Activated T-helper 2 cell treated with anti-CD3 and anti-CD28 coated beads, Interferon-gamma antibody, Interleukin-2, Interleukin-4, amounts not matched to agents 10 μg/mL and 5 μg/mL and 100 μg/mL, durations not matched to agents 14 hours and 24 hours and 36 hours (primary cell): ENCODE results near the gene SCRN2. TPM values are rescaled to one million over a fixed set of nuclear protein-coding genes. Genes with fewer than 3 reads are reported as not detected.
A peak's percentile ranks its signal among the peaks of the same experiment; 100 is the strongest.

ENCODE experiments used
- DNase-seq: peaks from one replicate; pipeline ENCODE4 v3.0.0; 2021; ENCODE audit warnings: low spot score
- H3K27ac Mint-ChIP-seq: one replicate; pipeline ENCODE4 v1.8.0; 2021; ENCODE audit warnings: mixed read lengths
- H3K27me3 Mint-ChIP-seq: one replicate; pipeline ENCODE4 v1.8.0; 2021; ENCODE audit warnings: low read depth, mixed read lengths
- H3K36me3 Mint-ChIP-seq: one replicate; pipeline ENCODE4 v1.8.0; 2021; ENCODE audit warnings: low read depth, mixed read lengths
- H3K4me1 Mint-ChIP-seq: one replicate; pipeline ENCODE4 v1.8.0; 2021; ENCODE audit warnings: low read depth, mixed read lengths
- H3K4me3 Mint-ChIP-seq: one replicate; pipeline ENCODE4 v1.8.0; 2021; ENCODE audit warnings: low read depth, mild to moderate bottlenecking, moderate library complexity, mixed read lengths
- H3K9me3 Mint-ChIP-seq: one replicate; pipeline ENCODE4 v1.8.0; 2021; ENCODE audit warnings: mixed read lengths
- intact Hi-C: fragments of 100-400 bp; cut with micrococcal nuclease; formaldehyde crosslinking; loops from one replicate; pipeline ENCODE4 v1.15.1; 2023
- total RNA-seq: library from RNA; stranded (reverse); gene quantifications from 2 replicates; pipeline ENCODE4 v1.2.3, GENCODE V29; 2022

The SCRN2 gene
- total RNA-seq, 1 donor from 2014 or later: 27.5 TPM

- DNase-seq: no peak
- no peaks in the 10 kb centered on the region for H3K9me3 Mint-ChIP-seq
- H3K4me3 Mint-ChIP-seq: no peak overlapping the region
- H3K27ac Mint-ChIP-seq: no peak overlapping the region
- intact Hi-C loops: no loop called here
- peaks cover 73% of the 10 kb centered on the region for H3K27me3 Mint-ChIP-seq
- no peaks in the 10 kb centered on the region for H3K36me3 Mint-ChIP-seq
- H3K4me1 Mint-ChIP-seq: peaks cover 19% of the 10 kb centered on the region
Measured at GRCh38 chr17:47847341-47848197, 6.5 kb upstream of the SCRN2 start.

GRCh38 chr17:47846716-47847340 lies 5.8 kb upstream of the SCRN2 start:
- H3K4me3 Mint-ChIP-seq: no peak overlapping the region
- no peak for DNase-seq
- H3K36me3 Mint-ChIP-seq: no peaks in the 10 kb centered on the region

GRCh38 chr17:47845716-47846075 lies 4.6 kb upstream of the SCRN2 start:
- intact Hi-C loops: no loop called here
- no peak for DNase-seq
- Mint-ChIP-seq H3K27ac (no peak overlapping the region), H3K27me3 (peaks cover 59% of the 10 kb centered on the region), H3K36me3 (no peaks in the 10 kb centered on the region), H3K9me3 (no peaks in the 10 kb centered on the region), H3K4me3 (no peak overlapping the region), H3K4me1 (peaks cover 21% of the 10 kb centered on the region)

More at GRCh38 chr17:47846716-47847340, 5.8 kb upstream of the SCRN2 start:
- Mint-ChIP-seq H3K4me1 (peaks cover 18% of the 10 kb centered on the region), H3K27ac (no peak overlapping the region), H3K9me3 (no peaks in the 10 kb centered on the region), H3K27me3 (peaks cover 65% of the 10 kb centered on the region)
- intact Hi-C loops: no loop called here

GRCh38 chr17:47844814-47845715 lies 4.0 kb upstream of the SCRN2 start:
- H3K9me3 Mint-ChIP-seq: no peaks in the 10 kb centered on the region
- no peak for DNase-seq
- H3K4me1 Mint-ChIP-seq: peaks cover 19% of the 10 kb centered on the region
- peaks cover 53% of the 10 kb centered on the region for H3K27me3 Mint-ChIP-seq
- H3K4me3 Mint-ChIP-seq: no peak overlapping the region
- H3K27ac Mint-ChIP-seq: no peak overlapping the region
- H3K36me3 Mint-ChIP-seq: no peaks in the 10 kb centered on the region
- intact Hi-C loops: no loop called here

GRCh38 chr17:47844227-47844626 lies 3.2 kb upstream of the SCRN2 start:
- H3K27me3 Mint-ChIP-seq: peaks cover 44% of the 10 kb centered on the region
- no peaks in the 10 kb centered on the region for H3K9me3 Mint-ChIP-seq
- no peak overlapping the region for H3K4me3 Mint-ChIP-seq
- no peak for DNase-seq
- H3K4me1 Mint-ChIP-seq: peaks cover 21% of the 10 kb centered on the region
- intact Hi-C loops: no loop called here
- H3K36me3 Mint-ChIP-seq: no peaks in the 10 kb centered on the region
- no peak overlapping the region for H3K27ac Mint-ChIP-seq

DNA sequence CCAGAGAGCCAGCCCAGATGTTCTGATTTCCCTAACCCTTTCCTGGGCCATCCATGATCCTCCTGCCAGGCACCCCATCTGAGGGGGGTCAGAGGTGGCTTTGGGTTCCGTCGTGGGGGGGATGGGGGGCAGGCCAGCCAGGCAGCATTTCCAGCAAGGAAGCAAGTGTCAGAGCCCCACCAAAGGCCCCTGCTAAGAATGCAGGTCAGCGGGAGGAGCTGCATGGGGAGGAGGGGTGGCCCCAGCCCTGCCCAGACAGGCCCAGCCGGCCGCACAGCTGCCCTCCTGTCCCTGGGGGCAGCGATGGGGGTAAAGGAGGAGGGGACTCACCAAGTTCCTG lies 2.3 kb upstream of the SCRN2 start:
- Mint-ChIP-seq H3K27me3 (peaks cover 36% of the 10 kb centered on the region), H3K36me3 (no peaks in the 10 kb centered on the region), H3K4me3 (no peak overlapping the region), H3K4me1 (peaks cover 21% of the 10 kb centered on the region), H3K9me3 (no peaks in the 10 kb centered on the region), H3K27ac (no peak overlapping the region)
- no peak for DNase-seq
- intact Hi-C loops: no loop called here

GRCh38 chr17:47841488-47842291 lies 617 bp upstream of the SCRN2 start:
- H3K9me3 Mint-ChIP-seq: no peaks in the 10 kb centered on the region
- intact Hi-C loops: loop anchor here (1.0 kb wide), 4 partner anchors 10 to 130 kb away; partner anchors contain the start of genes CDK5RAP3, LRRC46 and MRPL10
- H3K4me3 Mint-ChIP-seq: peak overlapping the region; percentile 94
- H3K36me3 Mint-ChIP-seq: peaks cover 5% of the 10 kb centered on the region
- peak overlapping the region; percentile 88 for H3K27ac Mint-ChIP-seq
- peaks cover 21% of the 10 kb centered on the region for H3K4me1 Mint-ChIP-seq
- DNase-seq: no peak
- H3K27me3 Mint-ChIP-seq: peaks cover 26% of the 10 kb centered on the region

- intact Hi-C loops: no loop called here
- peak overlapping the region; percentile 94 for H3K4me3 Mint-ChIP-seq
- H3K36me3 Mint-ChIP-seq: peaks cover 5% of the 10 kb centered on the region
- H3K27ac Mint-ChIP-seq: peak overlapping the region; percentile 17
- no peak for DNase-seq
- peaks cover 11% of the 10 kb centered on the region for H3K27me3 Mint-ChIP-seq
- peaks cover 25% of the 10 kb centered on the region for H3K4me1 Mint-ChIP-seq
- no peaks in the 10 kb centered on the region for H3K9me3 Mint-ChIP-seq
Measured at GRCh38 chr17:47840001-47840741, 902 bp downstream of the SCRN2 start.

- intact Hi-C loops: no loop called here
- Mint-ChIP-seq H3K36me3 (peaks cover 5% of the 10 kb centered on the region), H3K27me3 (no peaks in the 10 kb centered on the region), H3K27ac (no peak overlapping the region), H3K4me1 (peaks cover 34% of the 10 kb centered on the region), H3K9me3 (no peaks in the 10 kb centered on the region), H3K4me3 (peak overlapping the region; percentile 26)
- no peak for DNase-seq
Measured at GRCh38 chr17:47839071-47839470, 2.0 kb downstream of the SCRN2 start.

GRCh38 chr17:47838636-47839035 lies 2.4 kb downstream of the SCRN2 start:
- Mint-ChIP-seq H3K4me3 (peak overlapping the region; percentile 26), H3K9me3 (no peaks in the 10 kb centered on the region), H3K27me3 (no peaks in the 10 kb centered on the region), H3K27ac (no peak overlapping the region), H3K4me1 (peaks cover 34% of the 10 kb centered on the region), H3K36me3 (peaks cover 5% of the 10 kb centered on the region)
- DNase-seq: no peak
- intact Hi-C loops: no loop called here

- Mint-ChIP-seq H3K4me3 (no peak overlapping the region), H3K27me3 (no peaks in the 10 kb centered on the region), H3K4me1 (peaks cover 32% of the 10 kb centered on the region), H3K9me3 (no peaks in the 10 kb centered on the region), H3K36me3 (peaks cover 5% of the 10 kb centered on the region), H3K27ac (no peak overlapping the region)
- intact Hi-C loops: no loop called here
- no peak for DNase-seq
Measured at GRCh38 chr17:47837401-47838039, 3.6 kb downstream of the SCRN2 start.
